Esophagus squamous epithelium (tissue), 5 donors: ENCODE results near the gene WWOX. TPM values are rescaled to one million over a fixed set of nuclear protein-coding genes. Genes with fewer than 3 reads are reported as not detected.

ENCODE experiments used
- DNase-seq: peaks from one replicate; lab custom pipeline; 2025; lab: John Stamatoyannopoulos, UW
- H3K27ac ChIP-seq, 4 donors: fragments of 200-600 bp; sonication (generic); one replicate each; pipeline ENCODE4 v1.5.1; 2016 to 2019; ENCODE audit warnings: mild to moderate bottlenecking in 1 of 4
- H3K27me3 ChIP-seq, 4 donors: fragments of 200-600 bp; sonication (generic); 1 replicate in 3 of 4; 2 replicates in 1 of 4; pipeline versions ENCODE4 v1.5.1 to v1.6.0; 2017 to 2021; ENCODE audit warnings: antibody characterized with exemption in 1 of 4
- H3K36me3 ChIP-seq, 3 donors: fragments of 200-600 bp; sonication (generic); one replicate each; pipeline ENCODE4 v1.5.1; 2016 to 2019
- H3K4me1 ChIP-seq, 3 donors: fragments of 200-600 bp; sonication (generic); one replicate each; pipeline ENCODE4 v1.5.1; 2017 to 2019
- H3K4me3 ChIP-seq, 4 donors: fragments of 200-600 bp; sonication (generic); 1 replicate in 3 of 4; 2 replicates in 1 of 4; pipeline ENCODE4 v1.5.1; 2016 to 2019; ENCODE audit warnings: mild to moderate bottlenecking in 2 of 4, moderate library complexity in 1 of 4
- H3K9me3 ChIP-seq, 3 donors: fragments of 200-600 bp; sonication (generic); one replicate each; pipeline ENCODE4 v1.5.1; 2016 to 2019
- POLR2A ChIP-seq, 4 donors: fragments of 450-650 bp; IDR thresholded peaks; one replicate each; pipeline ENCODE4 v1.6.1; 2017; ENCODE audit warnings: antibody characterized with exemption in 4 of 4, mild to moderate bottlenecking in 4 of 4, moderate library complexity in 3 of 4
- WGBS, 2 donors: methylation state at CpG; one replicate each; pipeline ENCODE4 v1.1.5; 2018; 5-methylcytosine and 5-hydroxymethylcytosine counted together
- intact Hi-C: fragments of 100-400 bp; cut with DNase I; formaldehyde crosslinking; loops from one replicate; pipeline ENCODE4 v1.15.0; 2022
- small RNA-seq, 4 donors: library from RNA; depleted of rRNA; stranded (forward); fragments of <200 nt; gene quantifications; one replicate each; pipeline ENCODE3, GENCODE V24; 2016
- total RNA-seq, 4 donors: library from RNA; depleted of rRNA; stranded (reverse); fragments of >200 nt; gene quantifications; one replicate each; pipeline ENCODE4 v1.1.0, GENCODE V29; 2016
- TF ChIP-seq, protein P1 (sequence below), 6 experiments: fragments of 450-650 bp in 4 of 6; fragments of 200-600 bp in 2 of 6; sonication (generic) in 2 of 6; IDR thresholded peaks; one replicate each; pipeline ENCODE4 v1.5.1; 2016 to 2019; ENCODE audit warnings: antibody characterized with exemption in 6 of 6, mild to moderate bottlenecking in 4 of 6, moderate library complexity in 4 of 6
- donor health status: DM: yes; HTN: yes; CAD: no.

Gene WWOX
- total RNA-seq, 4 donors from 2014 or later, result 20.9 to 31.1 (median 27.5) TPM

DNA sequence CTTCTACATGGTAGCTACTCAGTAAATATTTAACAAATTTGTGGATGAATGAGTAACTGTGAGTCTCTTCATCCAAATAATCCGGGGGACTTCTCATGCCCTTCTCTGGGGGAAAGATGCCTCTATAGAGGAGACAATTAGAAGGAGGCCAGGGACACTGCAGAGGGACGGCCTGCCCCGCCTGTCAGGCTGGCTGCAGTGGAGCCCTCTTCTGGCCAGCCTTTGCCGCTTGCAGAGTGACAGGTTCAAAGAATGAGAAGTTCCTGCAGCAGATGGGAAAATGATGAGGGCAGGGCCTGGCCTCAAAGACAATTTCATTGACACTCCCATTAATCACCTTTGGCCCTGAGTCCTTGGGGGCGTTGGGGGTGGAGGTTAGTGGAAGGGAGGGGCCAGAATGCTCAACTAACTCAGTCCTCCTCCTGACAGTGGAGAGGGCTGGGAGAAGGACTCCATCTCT is 1162.1 kb downstream of the WWOX start:
- TF ChIP-seq POLR2A (IDR thresholded peaks at IDR 0.05), result no peak
- TF ChIP-seq, protein P1, sequence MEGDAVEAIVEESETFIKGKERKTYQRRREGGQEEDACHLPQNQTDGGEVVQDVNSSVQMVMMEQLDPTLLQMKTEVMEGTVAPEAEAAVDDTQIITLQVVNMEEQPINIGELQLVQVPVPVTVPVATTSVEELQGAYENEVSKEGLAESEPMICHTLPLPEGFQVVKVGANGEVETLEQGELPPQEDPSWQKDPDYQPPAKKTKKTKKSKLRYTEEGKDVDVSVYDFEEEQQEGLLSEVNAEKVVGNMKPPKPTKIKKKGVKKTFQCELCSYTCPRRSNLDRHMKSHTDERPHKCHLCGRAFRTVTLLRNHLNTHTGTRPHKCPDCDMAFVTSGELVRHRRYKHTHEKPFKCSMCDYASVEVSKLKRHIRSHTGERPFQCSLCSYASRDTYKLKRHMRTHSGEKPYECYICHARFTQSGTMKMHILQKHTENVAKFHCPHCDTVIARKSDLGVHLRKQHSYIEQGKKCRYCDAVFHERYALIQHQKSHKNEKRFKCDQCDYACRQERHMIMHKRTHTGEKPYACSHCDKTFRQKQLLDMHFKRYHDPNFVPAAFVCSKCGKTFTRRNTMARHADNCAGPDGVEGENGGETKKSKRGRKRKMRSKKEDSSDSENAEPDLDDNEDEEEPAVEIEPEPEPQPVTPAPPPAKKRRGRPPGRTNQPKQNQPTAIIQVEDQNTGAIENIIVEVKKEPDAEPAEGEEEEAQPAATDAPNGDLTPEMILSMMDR (IDR thresholded peaks at IDR 0.05), result peak in 5 of 6 experiments; percentile 34 to 62 (median 40)
- no peaks in the 10 kb centered on the region for H3K27me3 ChIP-seq
- no peaks in the 10 kb centered on the region for H3K9me3 ChIP-seq
- H3K4me1 ChIP-seq, result peaks cover 0 to 13% (median 0%) of the 10 kb centered on the region in 3 donors
- no peak for DNase-seq
- 38 to 52% methylated on average over 4 to 5 of the region's 5 CpGs for WGBS, 2 donors
- no peak overlapping the region for H3K27ac ChIP-seq
- intact Hi-C loops, result no loop called here
- no peak overlapping the region for H3K4me3 ChIP-seq
- no peaks in the 10 kb centered on the region for H3K36me3 ChIP-seq

DNA sequence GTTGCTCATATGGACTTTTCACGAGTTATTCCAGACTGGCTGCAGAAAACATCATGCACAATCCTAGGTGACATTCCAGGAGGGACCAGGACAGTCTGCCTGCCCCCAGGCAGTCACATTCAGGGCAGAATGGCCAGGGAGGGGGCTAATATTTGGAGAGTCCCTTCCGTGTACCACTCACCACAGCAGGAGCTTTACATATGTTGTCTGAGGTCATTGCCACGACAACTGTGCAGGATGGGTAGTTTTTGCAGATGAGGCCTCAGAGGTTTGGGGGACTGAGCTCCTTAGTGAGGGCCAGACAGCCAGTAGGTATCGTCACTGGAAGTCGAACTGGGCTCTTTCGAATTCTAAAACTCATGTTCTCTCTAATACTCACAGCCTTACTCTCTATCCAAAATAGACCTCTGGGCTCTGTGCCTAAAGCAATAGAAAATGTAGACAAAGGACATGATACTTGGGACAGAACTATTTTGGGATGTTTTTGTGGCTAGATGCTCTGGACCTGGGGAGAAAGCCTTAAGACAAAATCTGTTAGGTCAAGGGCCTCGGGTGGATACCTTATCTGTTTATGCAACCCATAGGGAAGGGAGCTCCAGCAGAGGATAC is 1162.6 kb downstream of the WWOX start:
- Histone ChIP-seq H3K27ac (no peak overlapping the region), H3K4me3 (no peak overlapping the region), H3K27me3 (no peaks in the 10 kb centered on the region), H3K36me3 (no peaks in the 10 kb centered on the region), H3K9me3 (no peaks in the 10 kb centered on the region), H3K4me1 (peaks cover 0 to 13% (median 0%) of the 10 kb centered on the region in 3 donors)
- no peak for DNase-seq
- 78 to 87% methylated on average over 6 to 7 of the region's 7 CpGs for WGBS, 2 donors
- intact Hi-C loops, result no loop called here
- no peak for TF ChIP-seq POLR2A (IDR thresholded peaks at IDR 0.05)
- TF ChIP-seq, protein P1 (IDR thresholded peaks at IDR 0.05), result no peak

Small RNA genes lying within 50 kb of the gene (small RNA-seq; reads per million reads assigned to genes)
- 0 reads per million in 4 donors for gene AC027279.3

Other genes with a start within 250 kb of the WWOX start
- gene CLEC3A, start 77.1 kb upstream of the WWOX start, total RNA-seq, result not detected